Lower lobe of right lung (tissue), 2 donors: ENCODE results near the gene CTTNBP2NL. TPM values are rescaled to one million over a fixed set of nuclear protein-coding genes. Genes with fewer than 3 reads are reported as not detected.

Experiments used
- ATAC-seq, 2 donors: fragments of 200-7000 bp; cut with Tn5 transposase; one replicate each; pipeline ENCODE4 v1.9.1; 2020 to 2022; ENCODE audit warnings: mild to moderate bottlenecking in 2 of 2, moderate library complexity in 2 of 2
- DNase-seq: peaks from one replicate; pipeline ENCODE4 v3.0.0-alpha.2; 2020
- H3K27ac ChIP-seq: fragments of 200-600 bp; one replicate; pipeline ENCODE4 v1.8.0; 2022
- H3K27me3 ChIP-seq: fragments of 200-600 bp; one replicate; pipeline ENCODE4 v1.8.0; 2022; ENCODE audit warnings: low read depth
- H3K36me3 ChIP-seq: fragments of 200-600 bp; one replicate; pipeline ENCODE4 v1.8.0; 2022; ENCODE audit warnings: mild to moderate bottlenecking
- H3K4me1 ChIP-seq: fragments of 200-600 bp; one replicate; pipeline ENCODE4 v1.8.0; 2022
- H3K4me3 ChIP-seq: fragments of 200-600 bp; one replicate; pipeline ENCODE4 v1.8.0; 2022; ENCODE audit warnings: mild to moderate bottlenecking
- H3K9me3 ChIP-seq: fragments of 200-600 bp; one replicate; pipeline ENCODE4 v1.8.0; 2022
- intact Hi-C: fragments of 100-400 bp; cut with DNase I; formaldehyde crosslinking; loops from one replicate; pipeline ENCODE4 v1.11.0; 2022
- total RNA-seq: library from RNA; stranded (reverse); fragmentation: NEBNext Ultra II Directional; extraction: Animal tissue kit (Norgen Biotek cat#: 25700); gene quantifications from one replicate; pipeline ENCODE4 v1.2.1, GENCODE V29; 2021
- TF ChIP-seq, protein P1 (sequence below): fragments of 200-600 bp; IDR thresholded peaks from one replicate; pipeline ENCODE4 v1.8.0; 2022; ENCODE audit warnings: antibody characterized with exemption, mild to moderate bottlenecking
- donor health status: DM: no; HTN: yes; CAD: no; lungs with severe emphysema.

CTTNBP2NL gene
- total RNA-seq, 1 donor from 2014 or later = 56.3 TPM

- H3K4me3 ChIP-seq = no peak overlapping the region
- peaks cover 46% of the 10 kb centered on the region for H3K36me3 ChIP-seq
- H3K27ac ChIP-seq = no peak overlapping the region
- intact Hi-C loops = no loop called here
- peaks cover 22% of the 10 kb centered on the region for H3K4me1 ChIP-seq
- no peaks in the 10 kb centered on the region for H3K9me3 ChIP-seq
- ATAC-seq (peak in 1 of 2 donors; percentile 67), DNase-seq (no peak)
- TF ChIP-seq, protein P1, sequence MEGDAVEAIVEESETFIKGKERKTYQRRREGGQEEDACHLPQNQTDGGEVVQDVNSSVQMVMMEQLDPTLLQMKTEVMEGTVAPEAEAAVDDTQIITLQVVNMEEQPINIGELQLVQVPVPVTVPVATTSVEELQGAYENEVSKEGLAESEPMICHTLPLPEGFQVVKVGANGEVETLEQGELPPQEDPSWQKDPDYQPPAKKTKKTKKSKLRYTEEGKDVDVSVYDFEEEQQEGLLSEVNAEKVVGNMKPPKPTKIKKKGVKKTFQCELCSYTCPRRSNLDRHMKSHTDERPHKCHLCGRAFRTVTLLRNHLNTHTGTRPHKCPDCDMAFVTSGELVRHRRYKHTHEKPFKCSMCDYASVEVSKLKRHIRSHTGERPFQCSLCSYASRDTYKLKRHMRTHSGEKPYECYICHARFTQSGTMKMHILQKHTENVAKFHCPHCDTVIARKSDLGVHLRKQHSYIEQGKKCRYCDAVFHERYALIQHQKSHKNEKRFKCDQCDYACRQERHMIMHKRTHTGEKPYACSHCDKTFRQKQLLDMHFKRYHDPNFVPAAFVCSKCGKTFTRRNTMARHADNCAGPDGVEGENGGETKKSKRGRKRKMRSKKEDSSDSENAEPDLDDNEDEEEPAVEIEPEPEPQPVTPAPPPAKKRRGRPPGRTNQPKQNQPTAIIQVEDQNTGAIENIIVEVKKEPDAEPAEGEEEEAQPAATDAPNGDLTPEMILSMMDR = no peak
- H3K27me3 ChIP-seq = no peaks in the 10 kb centered on the region
Observed at GRCh38 chr1:112454316-112454715, 58.3 kb downstream of the CTTNBP2NL start.

DNA sequence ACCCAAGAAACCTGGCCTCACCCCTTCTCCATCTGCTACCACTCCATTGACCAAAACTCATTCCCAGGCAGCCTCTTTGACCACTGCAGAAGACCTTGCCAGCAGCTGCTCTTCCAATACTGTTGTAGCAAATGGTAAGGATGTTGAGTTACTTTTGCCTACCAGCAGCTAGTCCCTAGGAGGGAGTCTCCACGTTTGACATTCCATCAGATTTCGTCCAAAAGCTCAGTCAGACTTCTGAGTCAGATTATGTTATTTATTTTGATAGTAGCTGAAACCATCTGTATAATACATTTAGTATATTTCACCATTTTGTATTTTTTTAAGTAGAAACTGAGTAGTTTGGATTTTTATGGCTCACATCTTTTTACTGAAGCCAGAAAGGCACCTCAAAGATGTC, 61.2 kb downstream of the CTTNBP2NL start:
- Histone ChIP-seq H3K36me3 (peaks cover 39% of the 10 kb centered on the region), H3K4me3 (no peak overlapping the region), H3K27me3 (no peaks in the 10 kb centered on the region), H3K9me3 (no peaks in the 10 kb centered on the region), H3K27ac (no peak overlapping the region), H3K4me1 (peaks cover 43% of the 10 kb centered on the region)
- DNase-seq (no peak), ATAC-seq (no peak)
- intact Hi-C loops = no loop called here
- TF ChIP-seq, protein P1 = no peak

DNA sequence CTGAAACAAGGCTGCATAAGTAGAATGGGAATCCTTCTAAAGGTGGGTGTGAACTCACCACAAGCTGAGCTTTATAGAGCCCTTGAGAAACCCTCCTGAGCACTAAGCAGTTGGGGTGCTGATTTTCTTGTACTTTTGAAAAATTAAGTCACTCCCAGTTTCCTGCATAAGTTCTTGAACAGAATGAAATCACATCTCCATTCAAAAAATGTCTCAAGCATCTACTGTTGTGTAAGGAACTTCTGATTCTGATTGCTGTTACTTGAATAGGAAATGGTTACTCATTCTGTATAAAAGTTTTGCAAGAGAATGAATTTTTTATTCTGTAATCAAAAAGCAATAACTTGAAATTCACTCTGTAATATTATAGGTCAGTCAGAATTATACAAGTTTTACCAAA, 61.9 kb downstream of the CTTNBP2NL start:
- H3K36me3 ChIP-seq = peaks cover 39% of the 10 kb centered on the region
- no peak overlapping the region for H3K27ac ChIP-seq

DNA sequence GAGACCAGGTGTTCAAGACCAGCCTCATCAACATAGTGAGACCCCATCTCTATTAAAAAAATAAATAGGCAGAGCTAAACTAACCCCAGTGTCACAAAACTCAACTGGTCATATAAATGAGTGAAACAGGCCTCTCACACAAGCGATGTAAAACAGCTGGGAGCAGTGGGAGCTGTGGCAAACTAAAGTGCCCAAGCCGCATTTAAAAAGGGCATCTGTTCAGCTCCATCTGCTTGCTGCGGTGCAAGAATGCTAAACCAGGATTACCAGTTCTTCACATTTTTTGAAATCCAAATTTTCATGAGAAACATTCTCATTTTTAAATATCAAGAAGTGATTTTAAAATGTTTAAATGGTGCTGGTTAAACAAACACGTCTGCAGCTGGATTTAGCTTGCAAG, 62.7 kb downstream of the CTTNBP2NL start:
- Histone ChIP-seq H3K36me3 (peaks cover 38% of the 10 kb centered on the region), H3K4me3 (no peak overlapping the region), H3K27me3 (no peaks in the 10 kb centered on the region), H3K27ac (no peak overlapping the region), H3K4me1 (peaks cover 50% of the 10 kb centered on the region), H3K9me3 (no peaks in the 10 kb centered on the region)
- TF ChIP-seq, protein P1 = no peak
- intact Hi-C loops = no loop called here
- no peak for DNase-seq
- no peak for ATAC-seq

More for the DNA sequence above, 61.9 kb downstream of the CTTNBP2NL start:
- TF ChIP-seq, protein P1 = no peak
- Histone ChIP-seq H3K27me3 (no peaks in the 10 kb centered on the region), H3K4me1 (peaks cover 50% of the 10 kb centered on the region), H3K9me3 (no peaks in the 10 kb centered on the region), H3K4me3 (no peak overlapping the region)
- no peak for DNase-seq
- intact Hi-C loops = no loop called here
- no peak for ATAC-seq

DNA sequence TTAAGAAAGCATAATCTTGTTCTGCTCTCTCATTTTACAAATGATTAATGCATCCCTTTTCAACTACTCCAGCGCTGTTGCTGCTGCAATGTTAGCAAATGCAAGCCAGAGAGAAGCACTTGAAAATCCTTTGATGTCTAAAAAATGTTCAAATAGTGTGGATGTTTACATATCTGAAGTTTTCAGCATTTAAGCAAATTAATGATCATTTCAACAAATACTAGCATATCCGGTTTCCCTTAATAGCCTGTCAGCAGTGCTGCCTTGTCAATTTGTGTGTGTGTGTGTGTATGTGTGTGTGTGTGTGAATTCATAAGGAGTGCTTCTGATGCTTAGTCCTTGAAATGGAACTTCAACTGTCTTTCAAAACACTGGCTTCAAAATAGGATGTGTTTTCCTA, 64.6 kb downstream of the CTTNBP2NL start:
- ATAC-seq (peak; percentile 36 to 43), DNase-seq (no peak)
- Histone ChIP-seq H3K27me3 (no peaks in the 10 kb centered on the region), H3K4me3 (no peak overlapping the region), H3K27ac (peak overlapping the region; percentile 80), H3K9me3 (no peaks in the 10 kb centered on the region), H3K36me3 (peaks cover 20% of the 10 kb centered on the region), H3K4me1 (peaks cover 53% of the 10 kb centered on the region)
- intact Hi-C loops = no loop called here
- TF ChIP-seq, protein P1 = no peak
